ENCODE data around the gene TRAPPC2L.

GRCh38 chr16:88872650-88873331 is 15.9 kb downstream of the TRAPPC2L start:
- TF ChIP-seq CTCF (IDR thresholded peaks at IDR 0.05) (no peak), POLR2A (IDR thresholded peaks at IDR 0.05) (no peak)

Data from heart left ventricle (tissue), 13 donors.